Measurements from ENCODE around the gene KIFC1.
"Not testable (repeated sequence)": the region's sequence is repeated elsewhere in the genome, so short reads cannot be mapped to it uniquely, and the experiment has no call there.

KIFC1 gene

DNA sequence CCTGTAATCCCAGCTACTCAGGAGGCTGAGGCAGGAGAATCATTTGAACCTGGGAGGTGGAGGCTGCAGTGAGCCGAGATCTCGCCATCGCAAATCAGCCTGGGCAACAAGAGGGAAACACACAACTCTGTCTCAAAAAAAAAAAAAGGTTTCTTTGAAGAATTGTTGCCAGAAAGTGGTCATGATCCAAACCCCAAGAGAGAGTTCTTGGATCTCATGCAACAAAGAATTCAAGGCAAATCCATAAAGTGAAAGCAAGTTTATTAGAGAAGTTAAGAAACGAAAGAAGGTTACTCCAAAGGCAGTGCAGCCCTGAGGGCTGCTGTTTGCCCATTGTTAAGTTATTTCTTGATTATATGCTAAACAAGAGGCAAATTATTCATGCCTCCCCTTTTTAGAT, 14.5 kb upstream of the KIFC1 start:
- no peak for DNase-seq

DNA sequence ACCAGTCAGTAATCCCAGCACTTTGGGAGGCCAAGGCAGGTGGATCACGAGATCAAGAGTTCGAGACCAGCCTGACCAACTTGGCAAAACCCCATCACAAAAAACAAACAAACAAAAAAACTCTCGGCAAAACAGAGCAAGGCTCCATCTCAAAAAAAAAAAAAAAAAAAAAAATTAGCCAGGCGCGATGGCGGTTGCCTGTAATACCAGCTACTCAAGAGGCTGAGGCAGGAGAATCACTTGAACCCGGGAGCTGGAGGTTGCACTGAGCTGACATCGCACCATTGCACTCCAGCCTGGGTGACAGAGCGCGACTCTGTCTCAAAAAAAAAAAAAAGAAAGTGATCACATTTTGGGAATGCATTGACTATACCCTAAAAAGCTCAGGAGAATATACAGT, 12.4 kb upstream of the KIFC1 start:
- not testable (repeated sequence) for DNase-seq

DNA sequence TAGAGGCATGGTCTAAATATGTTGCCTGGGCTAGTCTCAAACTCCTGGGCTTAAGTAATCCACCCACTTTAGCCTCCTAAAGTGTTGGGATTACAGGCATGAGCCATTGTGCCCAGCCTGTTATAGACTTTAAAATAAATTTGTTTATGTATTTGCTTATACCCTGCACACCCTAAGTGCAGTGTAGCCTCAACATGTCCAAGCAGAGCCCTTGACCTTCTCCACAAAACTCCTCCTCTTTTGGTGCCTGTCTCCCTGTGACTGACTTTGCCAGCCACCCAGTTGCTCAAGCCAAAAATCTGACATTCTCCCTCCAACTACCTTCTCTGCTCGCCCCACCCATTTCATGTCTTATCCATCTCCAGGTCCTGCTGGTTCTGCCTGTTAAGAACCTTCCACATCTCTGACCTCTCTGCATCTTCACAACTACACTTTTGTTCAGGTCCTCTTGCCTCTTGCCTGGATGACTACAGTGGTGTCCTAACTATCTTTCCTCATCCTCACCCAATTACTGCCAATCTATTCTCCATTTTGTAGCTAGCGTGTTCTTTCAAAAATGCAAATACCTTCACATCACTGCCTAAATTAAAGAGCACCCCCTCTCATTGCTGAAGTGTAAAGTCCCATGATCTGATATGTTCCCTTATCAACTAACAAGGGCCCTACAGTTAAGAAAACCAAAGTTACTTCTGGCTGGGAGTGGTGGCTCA, 11.2 kb upstream of the KIFC1 start:
- no peak for DNase-seq

DNA sequence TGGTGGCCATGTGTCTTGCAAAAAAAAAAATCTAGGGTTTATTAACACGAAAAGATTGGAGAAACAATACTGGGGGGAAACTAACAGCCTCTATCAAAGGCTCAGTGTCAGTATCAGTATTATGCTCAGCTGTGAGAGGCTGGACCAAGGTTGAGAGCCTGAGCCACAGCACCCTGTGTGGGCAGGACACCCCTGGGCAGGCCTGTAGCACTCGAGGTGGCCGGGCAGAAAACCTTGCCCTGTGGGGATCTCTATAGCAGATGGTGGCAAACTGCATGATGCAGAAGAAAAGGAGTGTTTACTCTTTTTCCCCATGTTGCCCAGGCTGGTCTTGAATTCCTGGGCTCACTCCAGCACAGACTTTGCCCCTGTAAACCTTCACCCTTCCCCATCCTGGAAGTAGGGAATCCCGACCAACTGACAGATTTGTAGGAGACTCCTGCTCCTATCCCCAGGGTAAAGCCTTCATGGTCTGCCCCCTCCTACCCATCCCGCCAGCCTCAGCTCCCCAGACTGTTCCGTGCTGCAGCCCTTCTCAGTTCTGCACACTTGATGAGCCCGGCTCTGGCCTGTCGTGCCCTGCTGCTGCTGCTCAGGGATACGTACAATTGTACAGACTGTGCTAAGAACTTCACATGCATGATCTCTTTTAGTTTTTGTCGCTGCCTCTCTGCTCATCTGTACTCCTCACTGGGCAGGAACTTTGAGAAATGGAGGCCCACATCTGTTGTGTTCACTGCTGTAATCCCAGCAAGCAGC, 8.0 kb upstream of the KIFC1 start:
- DNase-seq = no peak

DNA sequence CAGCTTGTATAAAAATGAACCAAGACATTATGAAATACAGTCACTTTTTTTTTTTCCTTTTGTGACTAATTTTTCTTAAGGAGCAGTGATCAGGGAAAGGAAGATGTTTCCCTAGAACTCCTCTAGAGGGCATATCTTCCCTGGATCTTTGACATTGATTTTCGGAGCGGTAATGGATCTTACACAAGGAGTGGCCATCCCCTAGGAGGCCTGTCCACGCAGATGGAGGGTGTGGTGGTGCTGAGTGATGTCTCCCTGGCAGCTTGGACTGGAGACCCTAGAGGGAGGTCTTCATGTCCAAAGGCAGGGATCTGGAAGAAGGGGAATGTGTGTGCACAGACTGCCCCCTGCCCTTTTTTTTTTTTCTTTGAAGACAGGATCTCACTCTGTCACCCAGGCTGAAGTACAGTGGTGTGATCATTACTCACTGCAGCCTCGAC, 7.0 kb upstream of the KIFC1 start:
- DNase-seq = peak; percentile 50

DNA sequence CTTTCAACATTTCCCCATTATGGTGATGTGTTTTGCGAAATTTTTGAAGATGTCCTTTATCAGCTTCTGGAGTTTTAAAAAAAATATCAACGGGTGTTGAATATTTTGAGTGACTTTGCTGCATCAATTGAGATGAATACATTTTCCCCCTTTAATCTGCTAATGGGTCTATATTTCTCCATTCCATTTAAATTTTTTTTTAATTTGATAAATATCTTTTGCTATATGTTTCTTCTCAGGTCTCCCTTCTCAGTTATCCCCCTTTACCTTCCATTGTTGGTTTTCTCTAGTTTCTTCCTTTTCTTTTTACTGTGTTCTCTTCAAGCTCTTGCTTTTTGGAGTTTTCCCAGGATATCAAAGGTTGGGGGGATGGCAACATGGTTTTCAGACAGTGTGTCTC, 1.4 kb upstream of the KIFC1 start:
- DNase-seq = no peak

DNA sequence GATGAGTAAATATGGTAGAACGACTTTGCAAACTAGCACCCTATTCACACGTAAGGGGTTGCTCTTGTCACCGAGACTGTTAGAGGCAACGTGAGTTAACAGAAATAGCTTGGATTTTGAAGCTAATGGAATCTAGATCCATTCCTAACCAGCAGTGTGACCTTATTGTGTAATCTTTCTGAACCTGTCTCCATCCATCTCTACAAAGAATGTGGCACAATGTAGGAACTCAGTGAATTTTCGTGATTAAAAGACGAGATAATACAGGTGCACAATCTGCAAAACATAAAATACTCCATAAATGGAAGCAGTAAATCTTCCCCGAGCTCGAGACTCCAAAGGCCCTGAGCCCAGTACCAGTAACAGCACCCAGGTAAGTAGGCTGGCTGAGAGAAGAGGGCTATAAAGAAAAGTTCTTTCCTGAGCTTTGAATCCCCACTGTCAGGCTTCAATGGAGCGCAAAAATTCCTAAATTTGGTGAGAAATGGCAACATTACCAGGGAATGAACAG, 801 bp upstream of the KIFC1 start:
- no peak for DNase-seq

DNA sequence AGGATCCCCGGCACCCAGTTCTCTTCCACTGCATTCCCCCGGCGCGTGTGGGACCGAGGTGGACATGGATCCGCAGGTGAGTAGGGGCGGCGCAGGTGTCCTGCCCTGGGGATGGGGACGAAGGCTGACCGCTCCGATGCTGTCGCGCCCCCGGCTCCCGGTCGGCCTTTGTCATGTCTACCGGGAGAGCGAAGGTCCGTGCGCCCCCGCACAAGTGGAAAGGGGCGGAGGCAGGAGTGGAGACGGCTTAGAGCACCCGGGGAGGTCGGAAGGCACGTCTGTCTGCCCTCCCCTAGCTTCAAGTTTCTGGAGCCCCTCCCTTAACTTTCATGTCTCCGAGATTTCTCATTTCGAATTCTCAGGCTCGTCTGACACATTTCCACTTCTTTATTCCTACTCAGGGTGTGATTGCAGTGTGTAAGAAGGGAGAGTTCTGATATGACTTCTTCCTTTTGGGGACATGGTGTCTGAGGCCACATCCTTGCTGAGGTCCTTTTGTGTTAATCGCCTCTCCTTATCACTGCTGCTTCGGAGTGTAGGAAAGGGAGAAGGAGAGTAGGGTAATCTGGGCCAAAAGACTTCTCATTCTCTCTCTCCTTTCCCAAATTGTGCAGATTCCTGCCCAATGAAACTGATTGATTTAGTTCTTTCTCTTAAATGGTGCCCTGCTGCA, 435 bp downstream of the KIFC1 start:
- peak; percentile 68 for DNase-seq

DNA sequence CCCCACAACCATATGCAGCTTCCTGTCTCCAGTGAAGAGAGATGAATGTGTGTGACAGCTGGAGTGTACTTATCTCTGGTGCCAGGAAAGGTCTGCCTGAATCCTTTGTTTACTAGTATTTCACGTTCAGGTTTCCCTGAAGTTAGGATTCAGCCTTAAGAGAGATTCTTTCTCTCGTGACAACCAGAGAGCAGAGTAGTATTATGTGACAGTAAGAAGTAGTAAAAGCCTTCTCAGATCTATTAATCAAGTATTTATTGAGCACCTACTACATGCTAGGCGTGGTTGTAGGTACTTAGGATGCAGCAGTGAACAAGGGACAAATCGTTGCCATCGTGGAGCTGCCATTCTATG, 949 bp downstream of the KIFC1 start:
- peak; percentile 68 for DNase-seq

DNA sequence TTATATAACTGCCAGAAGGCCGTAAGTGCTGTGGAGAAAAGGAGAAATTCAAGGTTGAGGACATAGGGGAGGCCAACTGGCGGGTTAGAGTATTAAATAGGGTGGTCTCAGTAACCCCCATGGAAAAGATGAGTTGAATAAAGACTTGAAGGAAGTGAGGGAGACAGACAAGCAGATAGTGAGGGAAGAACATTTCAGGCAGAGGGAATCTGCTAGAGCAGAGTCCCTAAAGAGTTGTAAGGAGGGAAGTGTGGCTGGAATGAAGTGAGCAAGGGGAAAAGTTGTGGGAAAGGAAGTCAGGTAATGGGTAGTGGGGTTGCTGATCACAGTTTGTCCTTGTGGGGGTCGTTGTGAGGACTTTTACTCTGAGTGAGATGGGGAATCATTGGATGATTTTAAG, 1.4 kb downstream of the KIFC1 start:
- no peak for DNase-seq

DNA sequence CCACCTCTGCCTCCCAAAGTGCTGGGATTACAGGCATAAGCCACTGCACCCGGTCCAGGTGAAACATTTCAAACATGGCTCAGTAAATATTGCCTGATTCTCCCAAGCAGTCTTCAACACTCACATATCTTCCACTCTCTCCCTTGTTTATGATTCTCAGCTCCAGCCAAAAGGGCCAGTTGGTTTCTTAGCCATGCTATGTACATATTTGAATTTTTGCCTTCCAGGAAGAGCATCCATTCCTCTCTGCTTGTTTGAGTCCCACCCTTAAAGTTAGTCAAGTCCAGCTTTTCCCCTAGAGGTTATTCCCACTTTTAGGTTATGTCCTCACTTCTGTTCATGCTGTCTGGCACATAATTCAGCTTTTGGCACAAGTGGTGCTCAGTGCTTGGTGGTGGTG, 5.9 kb downstream of the KIFC1 start:
- DNase-seq = no peak

DNA sequence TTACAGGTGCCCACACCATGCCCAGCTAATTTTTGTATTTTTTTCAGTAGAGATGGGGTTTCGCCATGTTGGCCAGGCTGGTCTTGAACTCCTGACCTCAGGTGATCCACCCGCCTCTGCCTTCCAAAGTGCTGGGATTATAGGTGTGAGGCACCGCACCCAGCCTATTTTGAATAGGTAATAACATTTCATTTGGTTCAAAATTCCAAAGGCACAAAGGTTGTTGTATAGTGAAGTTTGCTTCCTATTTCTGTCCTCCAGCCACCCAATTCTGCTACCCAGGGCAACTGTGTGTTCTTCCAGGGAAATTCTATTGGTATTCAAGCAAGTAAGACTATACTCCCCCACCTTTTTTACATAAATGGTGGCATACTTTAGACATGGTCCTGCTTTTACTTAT, 7.0 kb downstream of the KIFC1 start:
- DNase-seq = not testable (repeated sequence)

DNA sequence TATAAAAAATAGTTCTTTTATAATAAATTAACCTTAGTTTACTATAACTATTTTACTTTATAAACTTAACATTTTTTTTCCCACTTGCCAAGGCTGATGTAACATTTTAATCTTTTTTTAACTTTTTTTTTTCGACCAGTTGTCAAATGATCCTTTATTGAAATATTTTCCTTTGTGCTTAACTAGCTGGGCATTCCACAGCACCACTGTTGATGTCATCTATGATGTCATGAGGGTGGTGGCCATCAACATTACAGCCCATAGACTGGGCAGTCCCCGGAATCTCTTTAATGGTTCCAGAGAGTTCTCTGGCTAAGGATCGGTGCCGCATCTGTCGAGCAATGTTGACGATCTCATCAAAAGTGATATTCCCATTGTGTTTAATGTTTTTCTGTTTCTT, 8.3 kb downstream of the KIFC1 start:
- DNase-seq = not testable (repeated sequence)

DNA sequence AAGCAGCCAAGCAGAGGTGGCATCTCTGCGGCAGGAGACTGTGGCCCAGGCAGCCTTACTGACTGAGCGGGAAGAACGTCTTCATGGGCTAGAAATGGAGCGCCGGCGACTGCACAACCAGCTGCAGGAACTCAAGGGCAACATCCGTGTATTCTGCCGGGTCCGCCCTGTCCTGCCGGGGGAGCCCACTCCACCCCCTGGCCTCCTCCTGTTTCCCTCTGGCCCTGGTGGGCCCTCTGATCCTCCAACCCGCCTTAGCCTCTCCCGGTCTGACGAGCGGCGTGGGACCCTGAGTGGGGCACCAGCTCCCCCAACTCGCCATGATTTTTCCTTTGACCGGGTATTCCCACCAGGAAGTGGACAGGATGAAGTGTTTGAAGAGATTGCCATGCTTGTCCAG, 13.3 kb downstream of the KIFC1 start:
- DNase-seq = no peak

DNA sequence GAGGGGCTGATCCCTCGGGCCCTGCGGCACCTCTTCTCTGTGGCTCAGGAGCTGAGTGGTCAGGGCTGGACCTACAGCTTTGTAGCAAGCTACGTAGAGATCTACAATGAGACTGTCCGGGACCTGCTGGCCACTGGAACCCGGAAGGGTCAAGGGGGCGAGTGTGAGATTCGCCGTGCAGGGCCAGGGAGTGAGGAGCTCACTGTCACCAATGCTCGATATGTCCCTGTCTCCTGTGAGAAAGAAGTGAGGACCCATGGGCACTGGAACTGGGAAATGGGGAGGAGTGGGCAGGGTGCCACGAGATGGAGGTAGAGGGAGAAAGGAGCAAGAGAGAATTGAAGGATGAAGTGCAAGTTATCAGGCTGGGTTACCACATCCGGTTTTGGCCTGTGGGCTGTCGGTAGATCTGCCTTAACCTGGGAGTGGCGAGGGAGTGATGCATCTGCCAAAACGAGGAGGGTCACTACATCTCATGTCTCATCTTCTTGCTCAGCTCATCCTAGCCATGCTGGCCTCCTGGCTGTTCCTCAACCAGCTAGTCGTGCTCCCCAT, 13.8 kb downstream of the KIFC1 start:
- DNase-seq = no peak

DNA sequence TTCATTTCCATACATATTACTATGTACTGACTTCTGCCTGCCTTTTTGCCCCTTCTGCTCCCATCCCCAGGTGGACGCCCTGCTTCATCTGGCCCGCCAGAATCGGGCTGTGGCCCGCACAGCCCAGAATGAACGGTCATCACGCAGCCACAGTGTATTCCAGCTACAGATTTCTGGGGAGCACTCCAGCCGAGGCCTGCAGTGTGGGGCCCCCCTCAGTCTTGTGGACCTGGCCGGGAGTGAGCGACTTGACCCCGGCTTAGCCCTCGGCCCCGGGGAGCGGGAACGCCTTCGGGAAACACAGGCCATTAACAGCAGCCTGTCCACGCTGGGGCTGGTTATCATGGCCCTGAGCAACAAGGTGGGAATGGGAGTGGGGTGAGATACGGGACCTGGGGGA, 14.5 kb downstream of the KIFC1 start:
- DNase-seq = no peak

DNA sequence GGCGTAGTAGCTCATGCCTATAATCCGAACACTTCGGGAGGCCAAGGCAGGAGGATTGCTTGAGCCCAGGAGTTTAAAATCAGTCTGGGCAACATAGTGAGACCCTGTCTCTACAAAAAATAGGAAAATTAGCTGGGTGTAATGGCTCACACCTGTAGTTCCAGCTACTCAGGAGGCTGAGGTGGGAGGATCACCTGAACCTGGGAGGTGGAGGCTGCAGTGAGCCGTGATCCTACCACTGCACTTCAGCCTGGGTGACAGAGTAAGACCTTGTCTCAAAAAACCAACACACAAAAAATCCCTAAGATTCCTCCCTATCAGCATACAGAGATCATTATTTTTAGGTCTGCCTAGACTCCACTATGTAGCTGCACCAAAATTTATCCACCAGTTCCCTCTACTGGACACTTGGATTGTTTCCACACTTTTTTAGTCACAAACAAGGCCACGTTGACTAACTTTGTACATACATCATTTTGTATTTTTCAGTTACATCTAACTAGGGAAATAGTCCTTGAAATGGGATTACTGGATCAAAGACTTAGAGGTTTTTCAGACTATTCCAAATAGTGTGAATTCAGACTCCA, 15.6 kb downstream of the KIFC1 start:
- no peak for DNase-seq

DNA sequence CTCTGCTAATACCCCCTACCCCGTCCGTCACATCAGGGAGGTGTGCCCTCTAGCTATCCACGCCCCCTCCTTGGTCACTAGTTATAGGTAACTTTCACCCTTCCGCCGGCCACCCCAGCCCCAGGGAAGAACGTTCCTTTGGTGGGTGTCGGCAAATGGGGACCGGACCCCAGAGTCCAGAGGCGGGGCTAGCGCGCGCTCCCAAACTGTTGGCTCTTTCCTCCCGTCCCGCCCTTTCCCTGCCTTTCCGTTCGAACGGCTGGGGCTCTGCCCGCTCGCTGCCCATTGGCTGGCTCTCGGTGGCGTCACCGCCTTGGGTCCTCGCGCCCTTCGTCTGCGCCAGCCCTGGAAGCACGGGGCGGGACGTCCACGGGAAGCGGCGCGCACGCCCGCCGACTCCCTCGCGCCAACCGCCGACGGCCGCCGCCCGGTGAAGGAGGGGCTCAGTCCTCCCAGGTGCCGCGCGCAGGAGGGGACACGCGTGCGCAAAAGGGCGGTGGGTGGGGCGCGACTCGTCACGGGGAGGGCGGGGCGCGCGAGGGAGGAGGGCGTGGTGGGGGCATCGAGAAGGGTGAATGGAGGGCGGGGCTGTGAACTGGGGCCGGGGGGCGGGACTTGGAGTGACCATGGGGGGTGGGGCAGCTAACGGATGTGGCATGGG, 18.6 kb downstream of the KIFC1 start:
- DNase-seq = peak; percentile 100

DNA sequence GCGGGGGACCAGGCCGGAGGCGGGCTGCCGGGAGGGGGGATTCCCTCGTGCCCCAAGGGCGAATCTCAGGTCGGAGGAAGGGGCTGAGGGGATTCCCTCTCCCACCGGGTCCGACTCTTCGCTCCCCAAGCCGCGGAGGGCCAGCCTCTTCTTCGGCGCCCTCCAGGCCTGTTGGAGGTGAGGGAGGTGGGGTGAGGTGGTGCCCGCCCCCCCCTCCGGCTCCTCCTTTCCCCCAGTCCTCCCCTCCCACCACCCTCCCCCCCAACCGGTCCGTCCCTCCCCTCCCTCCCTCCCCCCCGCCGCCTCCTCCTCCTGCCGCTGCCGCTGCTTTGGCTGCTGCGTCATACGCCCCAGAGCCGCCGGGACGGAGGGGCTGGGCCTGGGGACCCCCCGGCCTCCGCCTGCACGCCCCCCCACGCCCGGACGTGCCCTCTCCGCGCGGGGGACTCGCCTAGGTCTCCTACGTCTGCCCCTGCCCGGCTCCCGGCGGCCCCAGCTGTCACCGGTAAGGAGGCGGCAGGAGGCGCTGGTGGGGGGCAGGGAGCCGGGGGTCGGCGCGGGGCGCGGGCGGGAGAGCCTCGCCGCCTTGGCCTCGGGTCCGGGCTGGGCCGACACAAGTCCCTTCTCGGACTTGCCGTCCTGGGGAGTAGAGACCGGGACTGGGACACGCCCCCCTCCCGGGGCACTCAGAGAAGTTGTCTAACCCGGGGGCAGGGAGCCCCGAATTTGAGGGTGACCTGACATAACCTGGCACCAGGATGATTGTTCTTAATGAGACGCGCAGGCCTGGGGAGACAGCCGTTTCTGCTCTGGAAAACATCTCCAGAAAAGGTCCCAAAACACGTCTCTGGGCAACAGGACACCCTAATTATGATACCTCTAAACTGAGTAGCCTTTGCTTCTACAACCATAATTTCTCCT, 19.3 kb downstream of the KIFC1 start, which contains the start of gene PHF1:
TSS of gene PHF1 (plus strand) at position 304 of the 921 bp plus-strand sequence. CDS start 1,250 bp downstream, outside the sequence.
- DNase-seq = peak; percentile 89

DNA sequence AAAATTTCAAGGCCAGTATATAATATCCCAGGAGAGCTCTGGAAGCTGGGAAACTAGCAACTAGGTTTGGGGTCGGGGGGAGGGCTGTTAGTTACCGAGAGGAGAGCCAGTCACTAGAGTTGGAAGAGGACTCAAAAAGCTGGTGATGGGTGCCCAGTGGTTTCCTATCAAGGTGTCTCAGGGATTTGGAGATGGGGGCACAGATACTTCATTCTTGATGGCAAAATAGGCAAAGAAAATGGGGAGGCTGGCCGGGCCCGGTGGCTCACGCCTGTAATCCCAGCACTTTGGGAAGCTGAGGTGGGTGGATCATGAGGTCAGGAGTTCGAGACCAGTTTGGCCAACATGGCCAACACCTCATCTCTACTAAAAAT, 20.0 kb downstream of the KIFC1 start:
- peak; percentile 40 for DNase-seq
